SK-N-SH (cell line): ENCODE results near the gene ZNF606. TPM values are rescaled to one million over a fixed set of nuclear protein-coding genes. Genes with fewer than 3 reads are reported as not detected.

Experiments
- CTCF ChIA-PET: fragments of 300-600, 350-600 bp; formaldehyde crosslinking; extraction: SDS; loops from one replicate; lab custom pipeline; 2021; lab: Yijun Ruan, JAX
- POLR2A ChIA-PET: fragments of 350-600 bp; sonication (Branson Sonifier 250); formaldehyde crosslinking; extraction: SDS; loops from one replicate; lab custom pipeline; 2020; ENCODE audit warnings: antibody characterized with exemption, inconsistent platforms; lab: Yijun Ruan, JAX
- DNase-seq: peaks from one replicate; pipeline ENCODE4 v3.0.0; 2012
- H2AFZ ChIP-seq: fragments of 200-600 bp; sonication (generic); 2 replicates; pipeline ENCODE4 v1.8.1; 2016; ENCODE audit warnings: antibody characterized with exemption, mild to moderate bottlenecking, low read depth
- H3F3A ChIP-seq: fragments of 200-600 bp; sonication (generic); replicated peaks from 2 replicates; pipeline ENCODE3; 2016; ENCODE audit warnings: antibody characterized with exemption, mild to moderate bottlenecking; ENCODE audit not compliant: insufficient read depth
- H3K27ac ChIP-seq, 2 experiments: fragments of 200-500 bp in 1 of 2; fragments of 200-600 bp in 1 of 2; sonication (Bioruptor generic) in 1 of 2; sonication (generic), shearing (Covaris generic) in 1 of 2; 2 replicates each; pipeline versions ENCODE4 v1.5.1 to v1.6.1; 2014 to 2016; ENCODE audit warnings: low read depth in 2 of 2, inconsistent platforms in 1 of 2, low read length in 1 of 2, mild to moderate bottlenecking in 1 of 2, mixed read lengths in 1 of 2
- H3K27me3 ChIP-seq: fragments of 200-600 bp; sonication (generic), shearing (Covaris generic); 2 replicates; pipeline ENCODE4 v1.6.1; 2016; ENCODE audit warnings: mixed run types; ENCODE audit not compliant: insufficient read depth
- H3K36me3 ChIP-seq, 2 experiments: fragments of 200-500 bp in 1 of 2; fragments of 200-600 bp in 1 of 2; sonication (Bioruptor generic) in 1 of 2; sonication (generic) in 1 of 2; replicated peaks in 1 of 2; 2 replicates each; pipeline versions ENCODE3 to v1.5.1; 2014 to 2016; ENCODE audit warnings: low read length in 1 of 2, mild to moderate bottlenecking in 1 of 2; ENCODE audit not compliant: insufficient read depth in 2 of 2, control insufficient read depth in 1 of 2
- H3K4me1 ChIP-seq, 2 experiments: fragments of 200-500 bp in 1 of 2; fragments of 200-600 bp in 1 of 2; sonication (Bioruptor generic) in 1 of 2; sonication (generic), shearing (Covaris generic) in 1 of 2; 2 replicates each; pipeline versions ENCODE4 v1.5.1 to v1.6.1; 2014 to 2016; ENCODE audit warnings: low read depth in 1 of 2, low read length in 1 of 2, mixed run types in 1 of 2; ENCODE audit not compliant: insufficient read depth in 2 of 2, control insufficient read depth in 1 of 2
- H3K4me2 ChIP-seq: fragments of 200-600 bp; sonication (generic), shearing (Covaris generic); 2 replicates; pipeline ENCODE4 v1.6.1; 2017; ENCODE audit warnings: mixed run types
- H3K4me3 ChIP-seq, 2 experiments: fragments of 200-500 bp in 1 of 2; fragments of 200-600 bp in 1 of 2; sonication (Bioruptor generic) in 1 of 2; sonication (generic), shearing (Covaris generic) in 1 of 2; 2 replicates each; pipeline versions ENCODE4 v1.5.1 to v1.8.1; 2014 to 2016; ENCODE audit warnings: low read depth in 2 of 2, inconsistent platforms in 1 of 2, low read length in 1 of 2, mild to moderate bottlenecking in 1 of 2, mixed read lengths in 1 of 2, moderate library complexity in 1 of 2
- H3K79me2 ChIP-seq: fragments of 200-600 bp; sonication (generic); 2 replicates; pipeline ENCODE4 v1.8.1; 2017; ENCODE audit warnings: mild to moderate bottlenecking; ENCODE audit not compliant: insufficient read depth
- H3K9ac ChIP-seq: fragments of 200-600 bp; sonication (generic); 2 replicates; pipeline ENCODE4 v1.6.1; 2017; ENCODE audit warnings: mixed run types
- H3K9me2 ChIP-seq: fragments of 200-600 bp; sonication (generic); 2 replicates; pipeline ENCODE4 v1.6.1; 2017; ENCODE audit warnings: mixed run types
- H3K9me3 ChIP-seq: fragments of 200-600 bp; sonication (generic); 2 replicates; pipeline ENCODE4 v1.6.1; 2017; ENCODE audit warnings: mixed run types, mild to moderate bottlenecking, moderate library complexity
- H4K20me1 ChIP-seq: fragments of 200-600 bp; sonication (generic); 2 replicates; pipeline ENCODE4 v1.6.1; 2017; ENCODE audit warnings: mild to moderate bottlenecking, mixed run types; ENCODE audit not compliant: insufficient read depth
- CHD2 ChIP-seq: fragments of 150-350 bp; IDR thresholded peaks from 2 replicates; pipeline ENCODE4 v1.6.1; 2018; ENCODE audit warnings: low read length; ENCODE audit not compliant: partially characterized antibody
- ELF1 ChIP-seq: IDR thresholded peaks from 2 replicates; pipeline ENCODE4 v1.4.0; 2012
- NRF1 ChIP-seq: IDR thresholded peaks from 2 replicates; pipeline ENCODE4 v1.6.1; 2012; ENCODE audit warnings: low read depth, mild to moderate bottlenecking, low read length
- POLR2AphosphoS5 ChIP-seq: IDR thresholded peaks from 2 replicates; pipeline ENCODE4 v1.6.1; 2012; ENCODE audit warnings: low read depth, low read length
- RFX5 ChIP-seq: IDR thresholded peaks from 2 replicates; pipeline ENCODE4 v1.6.1; 2012; ENCODE audit warnings: mild to moderate bottlenecking, improper control_type of control experiment, low read length
- RXRA ChIP-seq: IDR thresholded peaks from 2 replicates; pipeline ENCODE4 v1.4.0; 2012; ENCODE audit warnings: low read depth, mild to moderate bottlenecking, borderline replicate concordance
- TCF12 ChIP-seq: IDR thresholded peaks from 2 replicates; pipeline ENCODE4 v1.4.0; 2012
- TEAD4 ChIP-seq: IDR thresholded peaks from 2 replicates; pipeline ENCODE4 v1.4.0; 2012; ENCODE audit warnings: mild to moderate bottlenecking, borderline replicate concordance; ENCODE audit not compliant: insufficient read depth
- WGBS: methylation state at CpG from one replicate; pipeline ENCODE4 v1.1.6; 2017; ENCODE audit warnings: low lambda C conversion rate; 5-methylcytosine and 5-hydroxymethylcytosine counted together
- polyA plus RNA-seq, 3 experiments: library from polyadenylated mRNA; depleted of rRNA; stranded (reverse); fragments of >200 nt; gene quantifications; 2 replicates each; pipeline ENCODE4 v1.2.3, GENCODE V29; 2012
- TF ChIP-seq, protein P1 (sequence below): fragments of 200-600 bp; sonication (generic); IDR thresholded peaks from 2 replicates; pipeline ENCODE4 v1.6.1; 2017; ENCODE audit warnings: antibody characterized with exemption, mild to moderate bottlenecking, moderate library complexity

The ZNF606 gene
- polyA plus RNA-seq, 1 of the 3 experiments (the other 2 are of a cell fraction): 2.9 TPM

DNA sequence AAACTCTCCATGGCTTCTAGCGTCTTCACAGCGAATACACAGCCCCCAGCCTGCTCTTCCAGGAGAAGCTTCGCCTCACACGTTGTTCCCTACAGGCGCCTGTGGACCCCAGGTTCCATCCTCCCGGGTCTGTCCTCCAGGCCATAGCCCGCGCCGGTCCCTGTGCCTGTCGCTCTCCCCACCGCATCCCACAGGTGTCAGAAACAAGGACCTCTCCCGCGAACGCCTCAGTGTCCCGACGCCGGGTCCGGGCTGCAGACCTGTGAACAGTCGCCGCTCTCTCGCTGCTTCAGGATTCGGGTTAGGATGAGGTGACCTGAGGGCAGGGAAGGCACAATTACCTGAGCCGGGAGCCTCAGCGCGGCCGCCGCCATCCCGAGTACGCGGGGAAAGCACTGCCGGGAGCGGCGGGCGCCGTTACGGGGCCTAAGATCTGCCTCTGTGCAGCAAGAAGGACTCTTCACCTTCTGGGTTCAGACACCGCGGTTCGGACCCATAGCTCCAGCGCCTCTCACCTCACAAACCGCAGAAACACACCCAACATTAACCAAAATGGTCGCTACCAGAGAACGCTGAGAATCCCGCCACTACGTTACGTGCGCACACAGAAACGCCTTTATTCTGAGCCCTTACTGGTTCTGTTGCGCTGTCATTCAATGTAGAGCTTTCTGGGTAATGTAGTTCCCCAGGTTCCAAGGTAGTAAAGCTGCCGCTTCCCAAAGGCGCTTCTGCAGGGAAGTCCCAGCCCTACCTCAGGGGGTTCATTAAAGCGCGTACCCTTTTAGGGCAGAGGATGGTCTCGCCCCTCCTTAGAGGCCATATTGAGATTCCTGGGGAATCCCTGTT, 67.6 kb downstream of the ZNF606 start, which contains the start of gene ZNF418:
Gene ZNF418, minus strand, starts transcription at position 583 of the 846 bp plus-strand sequence. CDS start 1,580 bp downstream, outside the sequence.
- Histone ChIP-seq H3K9me2 (no peaks in the 10 kb centered on the region), H3K36me3 (peaks cover 0 to 22% of the 10 kb centered on the region in 2 experiments), H3K9ac (no peak within 1 kb of the TSS), H3K4me1 (no peaks in the 10 kb centered on the region), H3K4me3 (no peak within 1 kb of the TSS), H3K79me2 (peaks cover 5% of the 10 kb centered on the region; the same call in 1 of the 2 replicates), H3F3A (no peaks in the 10 kb centered on the region), H2AFZ (no peak within 1 kb of the TSS), H3K9me3 (no peaks in the 10 kb centered on the region), H4K20me1 (no peaks in the 10 kb centered on the region), H3K27ac (no peak within 1 kb of the TSS), H3K4me2 (no peak within 1 kb of the TSS), H3K27me3 (no peaks in the 10 kb centered on the region)
- ChIA-PET CTCF (no interaction called here), POLR2A (no interaction called here)
- WGBS: 62% methylated on average over 51 of the region's 54 CpGs
- TF ChIP-seq RXRA (no peak), NRF1 (no peak), ELF1 (no peak)
- TF ChIP-seq, protein P1, sequence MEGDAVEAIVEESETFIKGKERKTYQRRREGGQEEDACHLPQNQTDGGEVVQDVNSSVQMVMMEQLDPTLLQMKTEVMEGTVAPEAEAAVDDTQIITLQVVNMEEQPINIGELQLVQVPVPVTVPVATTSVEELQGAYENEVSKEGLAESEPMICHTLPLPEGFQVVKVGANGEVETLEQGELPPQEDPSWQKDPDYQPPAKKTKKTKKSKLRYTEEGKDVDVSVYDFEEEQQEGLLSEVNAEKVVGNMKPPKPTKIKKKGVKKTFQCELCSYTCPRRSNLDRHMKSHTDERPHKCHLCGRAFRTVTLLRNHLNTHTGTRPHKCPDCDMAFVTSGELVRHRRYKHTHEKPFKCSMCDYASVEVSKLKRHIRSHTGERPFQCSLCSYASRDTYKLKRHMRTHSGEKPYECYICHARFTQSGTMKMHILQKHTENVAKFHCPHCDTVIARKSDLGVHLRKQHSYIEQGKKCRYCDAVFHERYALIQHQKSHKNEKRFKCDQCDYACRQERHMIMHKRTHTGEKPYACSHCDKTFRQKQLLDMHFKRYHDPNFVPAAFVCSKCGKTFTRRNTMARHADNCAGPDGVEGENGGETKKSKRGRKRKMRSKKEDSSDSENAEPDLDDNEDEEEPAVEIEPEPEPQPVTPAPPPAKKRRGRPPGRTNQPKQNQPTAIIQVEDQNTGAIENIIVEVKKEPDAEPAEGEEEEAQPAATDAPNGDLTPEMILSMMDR: no peak
- no peak for DNase-seq

DNA sequence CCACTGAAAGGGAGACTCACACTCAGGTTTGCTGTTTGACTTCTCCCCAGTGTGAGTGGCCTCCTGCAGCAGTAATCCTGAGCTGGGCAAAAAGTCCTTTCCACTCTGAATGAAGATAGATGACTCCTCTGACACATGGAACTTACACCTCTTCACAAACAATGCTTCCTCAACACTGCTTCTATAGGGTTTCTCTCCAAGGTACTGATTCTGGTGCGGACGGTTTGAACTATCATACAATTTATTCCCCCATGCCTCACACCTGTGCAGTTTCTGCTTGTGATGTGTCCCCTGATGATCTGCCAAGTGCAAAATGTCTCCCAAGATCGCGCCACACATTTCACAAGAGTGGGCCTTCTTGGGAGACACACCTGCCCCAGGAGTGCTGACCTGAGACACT, 75.0 kb downstream of the ZNF606 start:
- H3K79me2 ChIP-seq: no peaks in the 10 kb centered on the region
- no peaks in the 10 kb centered on the region for H3K36me3 ChIP-seq
- H3K9me3 ChIP-seq: no peaks in the 10 kb centered on the region
- no peak for DNase-seq
- H2AFZ ChIP-seq: no peak overlapping the region
- ChIA-PET POLR2A (no interaction called here), CTCF (no interaction called here)
- H4K20me1 ChIP-seq: no peaks in the 10 kb centered on the region
- TF ChIP-seq POLR2AphosphoS5 (no peak), RFX5 (no peak), TEAD4 (no peak), RXRA (no peak), CHD2 (no peak), TCF12 (no peak)
- TF ChIP-seq, protein P1: no peak
- WGBS: 67% methylated on average over 4 of the region's 4 CpGs
- no peak overlapping the region for H3K9ac ChIP-seq
- no peak overlapping the region for H3K4me2 ChIP-seq
- no peaks in the 10 kb centered on the region for H3K9me2 ChIP-seq
- H3K27me3 ChIP-seq: no peaks in the 10 kb centered on the region
- H3K4me3 ChIP-seq: no peak overlapping the region
- no peak overlapping the region for H3K27ac ChIP-seq
- H3F3A ChIP-seq: no peaks in the 10 kb centered on the region
- no peaks in the 10 kb centered on the region for H3K4me1 ChIP-seq

Other genes starting within 250 kb of the ZNF606 start
- gene ZNF586, start 233.1 kb downstream of the ZNF606 start, polyA plus RNA-seq (2012; rRNA removed): 3.5 and 3.7 TPM in 2 replicates
- gene ZNF552, start 187.9 kb downstream of the ZNF606 start, polyA plus RNA-seq (2012; rRNA removed): 3.2 and 4.4 TPM in 2 replicates
- 2.4 and 4.5 TPM in 2 replicates for gene ZNF587B, start 172.5 kb downstream of the ZNF606 start, polyA plus RNA-seq (2012; rRNA removed)
- 7.4 and 12.1 TPM in 2 replicates for gene ZNF587, start 153.0 kb downstream of the ZNF606 start, polyA plus RNA-seq (2012; rRNA removed)
- 2.9 and 4.3 TPM in 2 replicates for gene ZNF814, start 113.8 kb downstream of the ZNF606 start, polyA plus RNA-seq (2012; rRNA removed)
- gene ZNF417, start 86.2 kb downstream of the ZNF606 start, polyA plus RNA-seq (2012; rRNA removed): 1.7 and 3.0 TPM in 2 replicates
- 0.07 and 0.13 TPM in 2 replicates for gene ZNF418, start 67.4 kb downstream of the ZNF606 start, polyA plus RNA-seq (2012; rRNA removed)
- 3.7 and 4.3 TPM in 2 replicates for gene ZNF256, start 55.1 kb downstream of the ZNF606 start, polyA plus RNA-seq (2012; rRNA removed)
- gene C19orf18, start 28.3 kb downstream of the ZNF606 start, polyA plus RNA-seq (2012; rRNA removed): not detected in 2 replicates
- gene ZSCAN1, start 31.2 kb upstream of the ZNF606 start, polyA plus RNA-seq (2012; rRNA removed): not detected in 2 replicates
- gene ZNF135, start 56.5 kb upstream of the ZNF606 start, polyA plus RNA-seq (2012; rRNA removed): 0.41 and 0.54 TPM in 2 replicates
- gene ZSCAN18, start 95.4 kb upstream of the ZNF606 start, polyA plus RNA-seq (2012; rRNA removed): 26.7 and 28.6 TPM in 2 replicates
- gene ZNF329, start 148.0 kb upstream of the ZNF606 start, polyA plus RNA-seq (2012; rRNA removed): 3.6 and 5.0 TPM in 2 replicates
- gene ZNF274, start 180.2 kb upstream of the ZNF606 start, polyA plus RNA-seq (2012; rRNA removed): 3.1 and 4.0 TPM in 2 replicates
- gene ZNF544, start 226.1 kb upstream of the ZNF606 start, polyA plus RNA-seq (2012; rRNA removed): 0.58 and 0.89 TPM in 2 replicates